ENCODE results near the gene SFXN1.

DNA sequence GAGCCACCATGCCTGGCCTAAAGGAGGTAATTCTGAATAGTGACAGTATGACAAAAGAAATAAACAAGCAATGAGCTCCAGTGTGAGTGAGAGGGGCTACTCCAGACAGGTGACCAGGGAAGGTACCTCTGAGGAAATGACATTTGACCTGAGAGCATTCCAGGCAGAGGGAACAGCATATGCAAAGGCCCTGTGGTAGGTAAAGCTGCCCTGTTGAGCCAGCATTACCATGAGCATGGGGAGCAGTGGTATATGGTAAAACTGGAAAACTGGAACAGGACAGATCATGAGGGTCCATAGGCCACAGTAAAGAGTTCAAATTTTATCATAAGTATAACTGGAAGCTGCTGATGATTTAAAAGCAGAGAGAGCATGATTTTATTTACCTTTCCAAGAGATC lies 6.0 kb upstream of the SFXN1 start:
- TF ChIP-seq, protein P1, sequence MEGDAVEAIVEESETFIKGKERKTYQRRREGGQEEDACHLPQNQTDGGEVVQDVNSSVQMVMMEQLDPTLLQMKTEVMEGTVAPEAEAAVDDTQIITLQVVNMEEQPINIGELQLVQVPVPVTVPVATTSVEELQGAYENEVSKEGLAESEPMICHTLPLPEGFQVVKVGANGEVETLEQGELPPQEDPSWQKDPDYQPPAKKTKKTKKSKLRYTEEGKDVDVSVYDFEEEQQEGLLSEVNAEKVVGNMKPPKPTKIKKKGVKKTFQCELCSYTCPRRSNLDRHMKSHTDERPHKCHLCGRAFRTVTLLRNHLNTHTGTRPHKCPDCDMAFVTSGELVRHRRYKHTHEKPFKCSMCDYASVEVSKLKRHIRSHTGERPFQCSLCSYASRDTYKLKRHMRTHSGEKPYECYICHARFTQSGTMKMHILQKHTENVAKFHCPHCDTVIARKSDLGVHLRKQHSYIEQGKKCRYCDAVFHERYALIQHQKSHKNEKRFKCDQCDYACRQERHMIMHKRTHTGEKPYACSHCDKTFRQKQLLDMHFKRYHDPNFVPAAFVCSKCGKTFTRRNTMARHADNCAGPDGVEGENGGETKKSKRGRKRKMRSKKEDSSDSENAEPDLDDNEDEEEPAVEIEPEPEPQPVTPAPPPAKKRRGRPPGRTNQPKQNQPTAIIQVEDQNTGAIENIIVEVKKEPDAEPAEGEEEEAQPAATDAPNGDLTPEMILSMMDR (conservative IDR thresholded peaks at IDR 0.05; ENCODE audit: low read length): no peak
- no peak for TF ChIP-seq EZH2phosphoT487 (IDR thresholded peaks at IDR 0.05; ENCODE audit: borderline replicate concordance)

Measured in Loucy (cell line).